ENCODE measurements around the gene CDC42. TPM values are rescaled to one million over a fixed set of nuclear protein-coding genes. Genes with fewer than 3 reads are reported as not detected.

The CDC42 gene
- total RNA-seq, 1 donor from 2014 or later: 216 TPM

DNA sequence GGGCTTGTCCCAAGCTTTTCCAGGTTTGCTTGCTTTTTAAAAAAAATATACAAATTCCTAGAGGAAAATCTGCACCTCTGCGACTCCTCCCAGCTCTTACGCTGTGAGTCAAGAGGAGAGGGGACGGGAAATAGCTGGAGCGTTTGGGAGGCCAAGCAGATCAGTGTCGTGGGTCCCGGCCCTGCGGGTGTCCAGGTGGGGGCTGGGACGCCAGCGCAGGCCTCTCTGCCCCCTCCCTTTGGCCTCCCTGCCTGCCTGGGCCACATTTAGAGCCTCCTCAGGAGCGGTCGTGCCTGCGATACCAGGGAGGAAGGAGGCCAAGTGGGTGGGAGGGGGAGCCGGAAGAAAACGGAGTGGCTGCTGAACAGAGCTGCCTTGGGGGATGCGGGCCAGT lies 81.4 kb downstream of the CDC42 start:
- Mint-ChIP-seq H3K4me1 (ENCODE audit: unreplicated experiment) (peaks cover 14% of the 10 kb centered on the region), H3K4me3 (ENCODE audit: unreplicated experiment) (no peak overlapping the region), H3K27ac (ENCODE audit: unreplicated experiment) (no peak overlapping the region), H3K27me3 (ENCODE audit: unreplicated experiment) (peaks cover 2% of the 10 kb centered on the region), H3K36me3 (ENCODE audit: unreplicated experiment) (no peaks in the 10 kb centered on the region), H3K9me3 (ENCODE audit: unreplicated experiment) (no peaks in the 10 kb centered on the region)
- TF ChIP-seq, protein P1, sequence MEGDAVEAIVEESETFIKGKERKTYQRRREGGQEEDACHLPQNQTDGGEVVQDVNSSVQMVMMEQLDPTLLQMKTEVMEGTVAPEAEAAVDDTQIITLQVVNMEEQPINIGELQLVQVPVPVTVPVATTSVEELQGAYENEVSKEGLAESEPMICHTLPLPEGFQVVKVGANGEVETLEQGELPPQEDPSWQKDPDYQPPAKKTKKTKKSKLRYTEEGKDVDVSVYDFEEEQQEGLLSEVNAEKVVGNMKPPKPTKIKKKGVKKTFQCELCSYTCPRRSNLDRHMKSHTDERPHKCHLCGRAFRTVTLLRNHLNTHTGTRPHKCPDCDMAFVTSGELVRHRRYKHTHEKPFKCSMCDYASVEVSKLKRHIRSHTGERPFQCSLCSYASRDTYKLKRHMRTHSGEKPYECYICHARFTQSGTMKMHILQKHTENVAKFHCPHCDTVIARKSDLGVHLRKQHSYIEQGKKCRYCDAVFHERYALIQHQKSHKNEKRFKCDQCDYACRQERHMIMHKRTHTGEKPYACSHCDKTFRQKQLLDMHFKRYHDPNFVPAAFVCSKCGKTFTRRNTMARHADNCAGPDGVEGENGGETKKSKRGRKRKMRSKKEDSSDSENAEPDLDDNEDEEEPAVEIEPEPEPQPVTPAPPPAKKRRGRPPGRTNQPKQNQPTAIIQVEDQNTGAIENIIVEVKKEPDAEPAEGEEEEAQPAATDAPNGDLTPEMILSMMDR (IDR thresholded peaks at IDR 0.05): no peak
- DNase-seq (ENCODE audit: extremely low spot score, unreplicated experiment): no peak

DNA sequence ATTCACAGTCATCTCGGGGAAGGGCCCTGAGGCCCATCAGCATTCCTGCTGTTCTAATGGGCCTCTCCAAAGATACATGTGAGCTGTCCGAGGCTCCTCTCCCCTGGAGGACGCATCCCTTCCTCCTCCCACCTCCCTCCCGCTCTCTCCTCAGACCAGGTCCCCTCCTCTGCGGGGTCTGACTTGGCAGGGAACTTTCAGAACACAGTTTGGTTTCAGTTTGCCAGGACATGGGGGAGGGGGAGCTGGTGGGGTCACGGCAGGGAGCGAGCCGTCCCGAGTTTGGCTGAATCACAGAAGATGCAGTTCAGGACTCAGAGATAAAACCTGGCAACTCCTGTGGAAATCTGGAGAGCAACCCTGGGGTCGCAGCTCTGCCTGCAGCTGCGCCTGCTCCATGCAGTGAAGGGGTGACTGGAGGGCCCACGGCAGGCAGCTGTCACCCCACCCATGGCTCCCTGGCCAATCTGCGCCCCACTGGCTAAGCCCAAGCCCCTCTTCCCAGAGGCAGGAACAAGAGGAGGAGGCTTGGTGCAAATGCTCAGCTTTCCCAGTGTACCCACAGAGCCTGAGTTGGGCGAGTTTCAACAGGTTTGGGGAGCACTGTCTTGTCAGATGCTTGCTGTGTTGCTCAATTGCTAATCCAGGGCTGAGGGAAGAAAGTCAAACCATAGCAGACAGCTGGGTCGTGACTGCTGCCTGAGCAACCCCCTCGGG lies 84.7 kb downstream of the CDC42 start:
- Mint-ChIP-seq H3K9me3 (ENCODE audit: unreplicated experiment) (no peaks in the 10 kb centered on the region), H3K27ac (ENCODE audit: unreplicated experiment) (no peak overlapping the region), H3K4me3 (ENCODE audit: unreplicated experiment) (no peak overlapping the region), H3K36me3 (ENCODE audit: unreplicated experiment) (no peaks in the 10 kb centered on the region), H3K4me1 (ENCODE audit: unreplicated experiment) (peaks cover 21% of the 10 kb centered on the region), H3K27me3 (ENCODE audit: unreplicated experiment) (peaks cover 11% of the 10 kb centered on the region)
- DNase-seq (ENCODE audit: extremely low spot score, unreplicated experiment): no peak
- TF ChIP-seq, protein P1 (IDR thresholded peaks at IDR 0.05): no peak

DNA sequence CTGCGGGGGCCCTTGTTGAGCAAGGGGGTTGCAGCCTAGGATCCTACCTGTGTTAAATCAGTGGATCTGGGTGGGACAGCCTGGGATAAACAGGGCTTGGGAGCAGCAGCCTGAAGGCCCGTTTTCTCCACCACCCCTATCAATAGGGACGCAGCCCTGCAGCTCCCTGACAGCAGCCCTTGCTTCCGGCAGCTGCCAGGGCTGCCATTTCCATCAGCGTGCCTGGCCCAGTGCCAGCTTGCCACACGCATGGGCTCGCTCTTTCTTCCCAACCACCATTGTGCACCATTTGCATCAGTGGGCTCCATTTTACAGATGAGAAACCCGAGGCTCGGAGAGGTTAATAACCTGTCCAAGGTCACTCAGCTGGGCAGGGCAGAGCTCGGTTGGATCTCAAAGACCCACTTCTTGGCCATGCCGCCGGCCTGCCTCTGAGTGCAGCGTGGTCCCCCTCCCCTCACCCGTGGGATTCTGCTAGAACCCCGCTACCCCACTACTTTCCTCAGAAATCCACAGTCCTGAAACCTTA lies 86.6 kb downstream of the CDC42 start:
- Mint-ChIP-seq H3K36me3 (ENCODE audit: unreplicated experiment) (no peaks in the 10 kb centered on the region), H3K4me1 (ENCODE audit: unreplicated experiment) (peaks cover 17% of the 10 kb centered on the region), H3K9me3 (ENCODE audit: unreplicated experiment) (no peaks in the 10 kb centered on the region), H3K4me3 (ENCODE audit: unreplicated experiment) (no peak overlapping the region), H3K27ac (ENCODE audit: unreplicated experiment) (no peak overlapping the region), H3K27me3 (ENCODE audit: unreplicated experiment) (peaks cover 17% of the 10 kb centered on the region)
- TF ChIP-seq, protein P1 (IDR thresholded peaks at IDR 0.05): no peak
- DNase-seq (ENCODE audit: extremely low spot score, unreplicated experiment): no peak

DNA sequence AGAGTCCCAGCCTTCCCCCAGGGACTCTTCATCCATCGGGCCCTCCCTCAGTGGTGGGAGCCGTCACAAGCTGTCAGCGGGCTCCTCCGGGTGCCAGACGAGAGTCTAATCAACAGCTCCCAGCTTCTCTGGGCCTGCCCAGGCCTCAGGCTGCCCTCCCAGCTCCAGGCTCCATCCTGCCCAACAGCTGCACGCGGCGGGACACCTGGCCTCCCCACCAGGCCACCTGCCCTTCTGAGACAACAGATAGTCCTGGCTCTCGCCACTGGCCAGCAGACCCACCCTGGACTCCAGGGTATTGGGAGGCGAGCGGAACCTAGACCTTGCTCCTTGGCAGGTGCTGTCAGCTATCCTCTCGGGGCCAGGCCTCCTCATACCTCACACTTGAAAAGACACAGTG lies 87.3 kb downstream of the CDC42 start:
- no peak overlapping the region for H3K4me3 Mint-ChIP-seq (ENCODE audit: unreplicated experiment)
- no peak for DNase-seq (ENCODE audit: extremely low spot score, unreplicated experiment)
- no peaks in the 10 kb centered on the region for H3K36me3 Mint-ChIP-seq (ENCODE audit: unreplicated experiment)
- peaks cover 17% of the 10 kb centered on the region for H3K4me1 Mint-ChIP-seq (ENCODE audit: unreplicated experiment)
- TF ChIP-seq, protein P1 (IDR thresholded peaks at IDR 0.05): no peak
- no peak overlapping the region for H3K27ac Mint-ChIP-seq (ENCODE audit: unreplicated experiment)
- H3K9me3 Mint-ChIP-seq (ENCODE audit: unreplicated experiment): no peaks in the 10 kb centered on the region
- peaks cover 23% of the 10 kb centered on the region for H3K27me3 Mint-ChIP-seq (ENCODE audit: unreplicated experiment)

Other genes starting within 250 kb of the CDC42 start
- not detected in 2 replicates for gene LDLRAD2, start 240.4 kb upstream of the CDC42 start, total RNA-seq
- 197 and 230 TPM in 2 replicates for gene HSPG2, start 115.4 kb upstream of the CDC42 start, total RNA-seq
- not detected in 2 replicates for gene CELA3B, start 75.7 kb upstream of the CDC42 start, total RNA-seq
- not detected in 2 replicates for gene CELA3A, start 51.1 kb upstream of the CDC42 start, total RNA-seq
- gene WNT4, start 90.4 kb downstream of the CDC42 start, total RNA-seq: 0.13 and 0.19 TPM in 2 replicates